ENCODE measurements around the gene MRPL48. TPM values are rescaled to one million over a fixed set of nuclear protein-coding genes. Genes with fewer than 3 reads are reported as not detected.

Gene MRPL48
- total RNA-seq, 1 donor from 2014 or later: 27.2 TPM

DNA sequence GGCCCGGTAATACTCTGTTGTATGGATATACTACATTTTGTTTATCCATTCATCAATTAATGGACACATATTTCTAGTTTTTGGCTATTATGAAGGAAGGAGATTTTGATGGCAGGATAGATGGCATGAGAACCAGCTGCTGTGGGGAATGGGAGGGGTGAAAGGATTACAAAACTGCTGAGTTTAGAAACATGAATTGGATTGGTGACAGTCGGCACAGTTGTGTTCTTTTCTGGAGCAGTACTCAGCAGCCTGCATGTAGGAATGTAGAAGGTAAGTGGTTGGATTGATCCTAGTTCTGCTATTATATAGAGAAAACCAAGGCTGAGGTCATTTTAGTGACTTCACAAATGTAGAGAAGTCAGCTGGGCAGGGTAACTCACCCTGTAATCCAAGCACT, 96.2 kb downstream of the MRPL48 start:
- no peak overlapping the region for H3K4me2 ChIP-seq
- no peaks in the 10 kb centered on the region for H3K36me3 ChIP-seq
- no peaks in the 10 kb centered on the region for H4K20me1 ChIP-seq (ENCODE audit: low read depth)
- Mint-ChIP-seq H3K36me3 (peaks cover 15% of the 10 kb centered on the region), H3K27ac (no peak overlapping the region), H3K4me3 (no peak overlapping the region), H3K27me3 (ENCODE audit: insufficient read depth, low read depth) (no peaks in the 10 kb centered on the region), H3K9me3 (no peaks in the 10 kb centered on the region), H3K4me1 (no peaks in the 10 kb centered on the region)
- no peaks in the 10 kb centered on the region for H3K9me3 ChIP-seq (ENCODE audit: low read depth)
- no peak overlapping the region for H3K9ac ChIP-seq
- H3K79me2 ChIP-seq (ENCODE audit: low read depth): no peaks in the 10 kb centered on the region
- H3K4me3 ChIP-seq: no peak overlapping the region
- H3K27me3 ChIP-seq: no peaks in the 10 kb centered on the region
- DNase-seq (ENCODE audit: low spot score): no peak
- TF ChIP-seq EZH2phosphoT487 (IDR thresholded peaks at IDR 0.05): no peak
- no peak for TF ChIP-seq CTCF (IDR thresholded peaks at IDR 0.05)
- no peak for TF ChIP-seq EZH2 (IDR thresholded peaks at IDR 0.05)
- H3K4me1 ChIP-seq: no peaks in the 10 kb centered on the region
- H2AFZ ChIP-seq (replicated peaks): no peak overlapping the region
- no peak overlapping the region for H3K27ac ChIP-seq
- no peaks in the 10 kb centered on the region for H3F3A ChIP-seq (ENCODE audit: low read depth)

- no peaks in the 10 kb centered on the region for H3K27me3 ChIP-seq
- DNase-seq (ENCODE audit: low spot score): no peak
- peaks cover 15% of the 10 kb centered on the region for H3K36me3 Mint-ChIP-seq
- H3K4me1 ChIP-seq: no peaks in the 10 kb centered on the region
- no peaks in the 10 kb centered on the region for H3K4me1 Mint-ChIP-seq
- TF ChIP-seq CTCF (IDR thresholded peaks at IDR 0.05): no peak
- no peak for TF ChIP-seq EZH2phosphoT487 (IDR thresholded peaks at IDR 0.05)
- no peak for TF ChIP-seq EZH2 (IDR thresholded peaks at IDR 0.05)
- no peaks in the 10 kb centered on the region for H3K27me3 Mint-ChIP-seq (ENCODE audit: insufficient read depth, low read depth)
- no peak overlapping the region for H3K4me2 ChIP-seq
- no peak overlapping the region for H3K27ac ChIP-seq
- H3K9ac ChIP-seq: no peak overlapping the region
- peaks cover 5% of the 10 kb centered on the region for H3K36me3 ChIP-seq
- H3K9me3 Mint-ChIP-seq: no peaks in the 10 kb centered on the region
- no peak overlapping the region for H2AFZ ChIP-seq (replicated peaks)
- no peaks in the 10 kb centered on the region for H3K79me2 ChIP-seq (ENCODE audit: low read depth)
- no peaks in the 10 kb centered on the region for H4K20me1 ChIP-seq (ENCODE audit: low read depth)
- H3K4me3 ChIP-seq: no peak overlapping the region
- H3K27ac Mint-ChIP-seq: no peak overlapping the region
- no peaks in the 10 kb centered on the region for H3F3A ChIP-seq (ENCODE audit: low read depth)
- H3K4me3 Mint-ChIP-seq: no peak overlapping the region
- H3K9me3 ChIP-seq (ENCODE audit: low read depth): no peaks in the 10 kb centered on the region
Observed at GRCh38 chr11:73888244-73888643, 100.6 kb downstream of the MRPL48 start.

DNA sequence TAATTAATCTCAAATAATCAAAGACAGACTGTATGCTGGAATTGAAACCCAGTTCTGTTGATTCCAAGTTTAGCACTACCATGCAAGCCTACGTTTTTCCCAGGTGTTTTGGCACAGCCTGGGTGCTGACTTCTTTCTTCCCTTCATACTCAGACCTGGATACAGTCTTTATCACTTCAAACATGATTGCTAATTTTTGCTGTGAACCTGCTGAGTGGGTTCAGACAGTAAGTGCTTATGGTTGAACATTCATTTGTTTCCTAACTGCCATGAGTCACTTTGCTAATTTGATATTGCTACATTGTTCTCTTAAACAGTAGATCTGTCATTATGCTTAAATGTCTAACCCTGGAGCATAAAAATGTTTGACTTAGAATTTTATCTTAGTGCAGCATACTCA, 101.3 kb downstream of the MRPL48 start:
- H3K4me1 ChIP-seq: no peaks in the 10 kb centered on the region
- H3K36me3 ChIP-seq: peaks cover 5% of the 10 kb centered on the region
- no peaks in the 10 kb centered on the region for H3F3A ChIP-seq (ENCODE audit: low read depth)
- TF ChIP-seq EZH2phosphoT487 (IDR thresholded peaks at IDR 0.05): no peak
- no peak for TF ChIP-seq CTCF (IDR thresholded peaks at IDR 0.05)
- TF ChIP-seq EZH2 (IDR thresholded peaks at IDR 0.05): no peak
- H3K79me2 ChIP-seq (ENCODE audit: low read depth): no peaks in the 10 kb centered on the region
- H2AFZ ChIP-seq (replicated peaks): no peak overlapping the region
- H3K36me3 Mint-ChIP-seq: peaks cover 14% of the 10 kb centered on the region
- no peak overlapping the region for H3K4me2 ChIP-seq
- no peaks in the 10 kb centered on the region for H3K9me3 ChIP-seq (ENCODE audit: low read depth)
- H3K27me3 Mint-ChIP-seq (ENCODE audit: insufficient read depth, low read depth): no peaks in the 10 kb centered on the region
- no peak overlapping the region for H3K27ac ChIP-seq
- H3K9ac ChIP-seq: no peak overlapping the region
- H4K20me1 ChIP-seq (ENCODE audit: low read depth): no peaks in the 10 kb centered on the region
- no peak overlapping the region for H3K27ac Mint-ChIP-seq
- H3K27me3 ChIP-seq: no peaks in the 10 kb centered on the region
- H3K4me3 Mint-ChIP-seq: no peak overlapping the region
- no peak for DNase-seq (ENCODE audit: low spot score)
- no peaks in the 10 kb centered on the region for H3K4me1 Mint-ChIP-seq
- H3K9me3 Mint-ChIP-seq: no peaks in the 10 kb centered on the region
- H3K4me3 ChIP-seq: no peak overlapping the region
